NT2/D1 (cell line): ENCODE data around the gene CC2D2A.
"Not testable (repeated sequence)": the region's sequence is repeated elsewhere in the genome, so short reads cannot be mapped to it uniquely, and the experiment has no call there.

Experiments used
- SUZ12 ChIP-seq: IDR thresholded peaks from 2 replicates; pipeline ENCODE4 v1.6.1; 2011; ENCODE audit not compliant: insufficient read length, insufficient read depth; ENCODE audit errors: extremely low read depth
- YY1 ChIP-seq: IDR thresholded peaks from 2 replicates; pipeline ENCODE4 v1.6.1; 2011; ENCODE audit not compliant: insufficient read length, insufficient read depth
- ZNF274 ChIP-seq: IDR thresholded peaks from 2 replicates; pipeline ENCODE4 v1.6.1; 2011; ENCODE audit warnings: mild to moderate bottlenecking, low read depth, low read length

GRCh38 chr4:15517681-15518080 lies 48.0 kb downstream of the CC2D2A start:
- not testable (repeated sequence) for TF ChIP-seq ZNF274, SUZ12, YY1
